H1 (cell line): ENCODE measurements around the gene THEM5. TPM values are rescaled to one million over a fixed set of nuclear protein-coding genes. Genes with fewer than 3 reads are reported as not detected.

Experiments used
- CTCF ChIA-PET: fragments of 300-600 bp; sonication (Branson Sonifier 250); formaldehyde crosslinking; loops from one replicate; lab custom pipeline; 2021; ENCODE audit not compliant: partially characterized antibody; lab: Charles Lee
- POLR2A ChIA-PET: fragments of 300-600 bp; sonication (Branson Sonifier 250); formaldehyde crosslinking; loops from one replicate; lab custom pipeline; 2021; ENCODE audit warnings: inconsistent platforms; ENCODE audit not compliant: partially characterized antibody; lab: Charles Lee
- DNase-seq, 2 experiments: peaks; one replicate each; pipeline versions ENCODE4 v3.0.0 to v3.0.0-alpha.2; 2010 to 2022; ENCODE audit warnings: low spot score in 2 of 2, low read depth in 1 of 2, mixed read lengths in 1 of 2
- FAIRE-seq: peaks from 2 replicates; lab custom pipeline; 2011; peaks lifted over from hg19 to GRCh38; lab: Jason Lieb, UNC
- H2AFZ ChIP-seq: 2 replicates; pipeline ENCODE4 v1.8.1; 2012; ENCODE audit warnings: low read length, inconsistent platforms
- H2AK5ac ChIP-seq: 2 replicates; pipeline ENCODE4 v1.6.1; 2013; ENCODE audit warnings: low read depth, low read length
- H2BK120ac ChIP-seq: replicated peaks from 2 replicates; pipeline ENCODE3; 2013; ENCODE audit warnings: low read depth, low read length, inconsistent platforms
- H2BK12ac ChIP-seq: 2 replicates; pipeline ENCODE4 v1.6.1; 2013; ENCODE audit warnings: low read depth, low read length
- H2BK15ac ChIP-seq: 2 replicates; pipeline ENCODE4 v1.6.1; 2013; ENCODE audit warnings: low read length
- H2BK20ac ChIP-seq: 2 replicates; pipeline ENCODE4 v1.6.1; 2013; ENCODE audit warnings: low read length
- H2BK5ac ChIP-seq: 2 replicates; pipeline ENCODE4 v1.6.1; 2013; ENCODE audit warnings: low read depth, low read length
- H3K14ac ChIP-seq: 2 replicates; pipeline ENCODE4 v1.6.1; 2013; ENCODE audit warnings: inconsistent platforms; ENCODE audit not compliant: insufficient read length
- H3K18ac ChIP-seq: 2 replicates; pipeline ENCODE4 v1.6.1; 2013; ENCODE audit warnings: low read length; ENCODE audit errors: extremely low read depth
- H3K23ac ChIP-seq: 2 replicates; pipeline ENCODE4 v1.6.1; 2013; ENCODE audit warnings: inconsistent platforms; ENCODE audit not compliant: insufficient read length
- H3K23me2 ChIP-seq: 2 replicates; pipeline ENCODE4 v1.6.1; 2013; ENCODE audit warnings: low read depth, low read length
- H3K27ac ChIP-seq: 2 replicates; pipeline ENCODE4 v1.6.1; 2011; ENCODE audit warnings: low read depth, low read length, inconsistent platforms
- H3K27me3 ChIP-seq, 4 experiments: replicated peaks in 1 of 4; 1 replicate in 1 of 4; 2 replicates in 3 of 4; pipeline versions ENCODE4 v1.6.1 to v1.8.1; 2011 to 2013; ENCODE audit warnings: low read length in 3 of 4, mild to moderate bottlenecking in 3 of 4, inconsistent platforms in 2 of 4, mixed read lengths in 2 of 4, moderate library complexity in 1 of 4; ENCODE audit not compliant: control insufficient read depth in 3 of 4, insufficient read depth in 3 of 4; ENCODE audit errors: extremely low read depth in 1 of 4
- H3K36me3 ChIP-seq, 4 experiments: 2 replicates each; pipeline versions ENCODE4 v1.6.1 to v1.8.1; 2011 to 2013; ENCODE audit warnings: mild to moderate bottlenecking in 4 of 4, low read length in 3 of 4, moderate library complexity in 2 of 4, control low read depth in 1 of 4, inconsistent platforms in 1 of 4; ENCODE audit not compliant: insufficient read depth in 4 of 4, control insufficient read depth in 2 of 4
- H3K4ac ChIP-seq: replicated peaks from 2 replicates; pipeline ENCODE3; 2013; ENCODE audit warnings: low read length, low read depth, mixed read lengths, inconsistent platforms; ENCODE audit not compliant: insufficient read length
- H3K4me1 ChIP-seq, 4 experiments: replicated peaks in 1 of 4; 1 replicate in 1 of 4; 2 replicates in 3 of 4; pipeline versions ENCODE4 v1.6.1 to v1.8.1; 2011 to 2013; ENCODE audit warnings: low read length in 3 of 4, inconsistent platforms in 2 of 4, mixed read lengths in 1 of 4; ENCODE audit not compliant: insufficient read depth in 4 of 4, control insufficient read depth in 3 of 4
- H3K4me2 ChIP-seq, 2 experiments: 2 replicates each; pipeline versions ENCODE4 v1.6.1 to v1.8.1; 2011 to 2013; ENCODE audit warnings: low read depth in 2 of 2, low read length in 2 of 2, control low read depth in 1 of 2, inconsistent platforms in 1 of 2, mild to moderate bottlenecking in 1 of 2; ENCODE audit not compliant: insufficient read depth in 1 of 2
- H3K4me3 ChIP-seq, 4 experiments: fragments of 200-600, 300-600 bp in 1 of 4; sonication (generic), shearing (Covaris generic), sonication (Bioruptor Twin) in 1 of 4; 2 replicates each; pipeline versions ENCODE4 v1.5.1 to v1.8.1; 2011 to 2016; ENCODE audit warnings: low read length in 4 of 4, low read depth in 3 of 4, control low read depth in 2 of 4, inconsistent platforms in 2 of 4, mild to moderate bottlenecking in 2 of 4, mixed read lengths in 1 of 4, moderate library complexity in 1 of 4; ENCODE audit not compliant: insufficient read depth in 2 of 4; ENCODE audit errors: extremely low read depth in 1 of 4
- H3K56ac ChIP-seq: replicated peaks from 2 replicates; pipeline ENCODE3; 2013; ENCODE audit warnings: low read depth, mild to moderate bottlenecking, mixed read lengths, low read length, inconsistent platforms; ENCODE audit not compliant: insufficient read length
- H3K79me1 ChIP-seq: 2 replicates; pipeline ENCODE4 v1.6.1; 2013; ENCODE audit warnings: low read depth, low read length, control low read depth
- H3K79me2 ChIP-seq, 2 experiments: 2 replicates each; pipeline versions ENCODE4 v1.6.1 to v1.8.1; 2012 to 2013; ENCODE audit warnings: low read length in 2 of 2, mild to moderate bottlenecking in 2 of 2, inconsistent platforms in 1 of 2; ENCODE audit not compliant: insufficient read depth in 2 of 2, control insufficient read depth in 1 of 2
- H3K9ac ChIP-seq, 4 experiments: replicated peaks in 1 of 4; 1 replicate in 1 of 4; 2 replicates in 3 of 4; pipeline versions ENCODE4 v1.6.1 to v1.8.1; 2011 to 2013; ENCODE audit warnings: low read depth in 3 of 4, low read length in 3 of 4, control low read depth in 2 of 4, mild to moderate bottlenecking in 2 of 4, moderate library complexity in 2 of 4, inconsistent platforms in 1 of 4; ENCODE audit errors: extremely low read depth in 1 of 4
- H3K9me3 ChIP-seq, 2 experiments: 2 replicates each; pipeline versions ENCODE4 v1.6.1 to v1.8.1; 2012 to 2013; ENCODE audit warnings: mild to moderate bottlenecking in 2 of 2, moderate library complexity in 2 of 2, control low read depth in 1 of 2, inconsistent platforms in 1 of 2, low read depth in 1 of 2, low read length in 1 of 2, mixed read lengths in 1 of 2; ENCODE audit not compliant: insufficient read depth in 2 of 2
- H4K20me1 ChIP-seq, 2 experiments: replicated peaks in 1 of 2; 2 replicates each; pipeline versions ENCODE3 to v1.8.1; 2011 to 2013; ENCODE audit warnings: inconsistent platforms in 2 of 2, low read length in 2 of 2, mild to moderate bottlenecking in 1 of 2; ENCODE audit not compliant: insufficient read depth in 2 of 2, control insufficient read depth in 1 of 2
- H4K5ac ChIP-seq: 2 replicates; pipeline ENCODE4 v1.6.1; 2013; ENCODE audit warnings: low read length, low read depth, mixed read lengths, inconsistent platforms; ENCODE audit not compliant: insufficient read length
- H4K8ac ChIP-seq: 2 replicates; pipeline ENCODE4 v1.8.0; 2013; ENCODE audit warnings: mild to moderate bottlenecking, moderate library complexity, low read length, inconsistent platforms; ENCODE audit not compliant: insufficient read depth; ENCODE audit errors: extremely low read depth
- H4K91ac ChIP-seq: replicated peaks from 2 replicates; pipeline ENCODE3; 2013; ENCODE audit warnings: low read length, mixed read lengths, inconsistent platforms; ENCODE audit not compliant: insufficient read length
- ATF2 ChIP-seq: IDR thresholded peaks from 2 replicates; pipeline ENCODE4 v1.6.1; 2012; ENCODE audit warnings: low read length, inconsistent platforms
- ATF3 ChIP-seq: IDR thresholded peaks from 2 replicates; pipeline ENCODE4 v1.6.1; 2011; ENCODE audit warnings: low read depth, mild to moderate bottlenecking, low read length; ENCODE audit not compliant: insufficient read depth
- HDAC2 ChIP-seq, 2 experiments: fragments of 300-600 bp in 1 of 2; sonication (generic) in 1 of 2; IDR thresholded peaks; 2 replicates each; pipeline ENCODE4 v1.6.1; 2011 to 2012; ENCODE audit warnings: low read depth in 2 of 2, low read length in 2 of 2, mild to moderate bottlenecking in 2 of 2, moderate library complexity in 2 of 2, borderline replicate concordance in 1 of 2, inconsistent platforms in 1 of 2
- KDM5A ChIP-seq: fragments of 200-600 bp; IDR thresholded peaks from 2 replicates; pipeline ENCODE4 v1.7.1; 2012; ENCODE audit warnings: mild to moderate bottlenecking, low read length, inconsistent platforms, mixed read lengths
- MAFK ChIP-seq: IDR thresholded peaks from 2 replicates; pipeline ENCODE4 v1.6.1; 2012; ENCODE audit warnings: low read depth, mild to moderate bottlenecking, improper control_type of control experiment, low read length
- NRF1 ChIP-seq: IDR thresholded peaks from 2 replicates; pipeline ENCODE4 v1.6.1; 2011; ENCODE audit warnings: mild to moderate bottlenecking, low read depth, low read length, improper control_type of control experiment
- RXRA ChIP-seq: IDR thresholded peaks from 2 replicates; pipeline ENCODE4 v1.6.1; 2011; ENCODE audit warnings: low read depth, mild to moderate bottlenecking, low read length, moderate library complexity; ENCODE audit not compliant: insufficient read depth
- SP2 ChIP-seq: IDR thresholded peaks from 2 replicates; pipeline ENCODE4 v1.6.1; 2012; ENCODE audit warnings: mild to moderate bottlenecking, low read length, inconsistent platforms
- SRF ChIP-seq: IDR thresholded peaks from 2 replicates; pipeline ENCODE4 v1.6.1; 2011; ENCODE audit warnings: mild to moderate bottlenecking, low read depth, low read length, moderate library complexity
- WGBS, 2 experiments: shearing (Covaris generic) in 1 of 2; methylation state at CpG; one replicate each; pipeline versions ENCODE4 v1.1.6 to v1.1.7; 2013 to 2015; ENCODE audit warnings: low lambda C conversion rate in 2 of 2, mixed read lengths in 2 of 2, inconsistent platforms in 1 of 2, low coverage in 1 of 2, missing lambda C conversion rate in 1 of 2; ENCODE audit not compliant: insufficient replicate concordance in 2 of 2, insufficient coverage in 1 of 2, insufficient read length in 1 of 2; ENCODE audit errors: extremely low coverage in 1 of 2, missing lambda C conversion rate in 1 of 2; 5-methylcytosine and 5-hydroxymethylcytosine counted together
- polyA plus RNA-seq, 7 experiments: library from polyadenylated mRNA; depleted of rRNA in 3 of 7; stranded (reverse) in 5 of 7; unstranded in 2 of 7; fragments of >200 nt in 5 of 7; fragments of 200-250 nt in 2 of 7; gene quantifications; 1 replicate in 5 of 7; 2 replicates in 1 of 7; 4 replicates in 1 of 7; pipeline versions ENCODE4 v1.2.1 to v1.2.3, GENCODE V29; 2011 to 2013; ENCODE audit warnings: missing spikeins in 2 of 7, mixed read lengths in 2 of 7
- total RNA-seq: library from RNA; stranded (reverse); fragmentation: NEBNext Ultra II Directional; extraction: Animal tissue kit (Norgen Biotek cat#: 25700); gene quantifications from 2 replicates; pipeline ENCODE4 v1.2.1, GENCODE V29; 2021

THEM5 gene
- total and polyA plus RNA-seq, 2 of the 8 experiments (the other 6 are each of a cell fraction or from before 2014, with no cell fraction given): not detected

GRCh38 chr1:151829352-151830046 is 24.0 kb downstream of the THEM5 start:
- H4K91ac ChIP-seq: no peak overlapping the region
- ChIA-PET POLR2A (interaction anchor here (0.7 to 1.3 kb wide), 3 partner anchors 10 to 22 kb away, joined by 3 to 9 read pairs (median 4); partner anchors contain the start of gene C2CD4D), CTCF (interaction anchor here (0.6 to 1.4 kb wide), 6 partner anchors 12 to 95 kb away, joined by 3 to 7 read pairs (median 4); no protein-coding TSS in a partner anchor)
- peaks cover 5% of the 10 kb centered on the region; the same call in 1 of the 2 replicates for H3K23me2 ChIP-seq
- H3K4me2 ChIP-seq: peak overlapping the region; percentile 59 to 64
- peak overlapping the region; percentile 97; the same call in 1 of the 2 replicates for H2BK20ac ChIP-seq
- H3K18ac ChIP-seq: peak overlapping the region; percentile 64
- no peak overlapping the region for H4K5ac ChIP-seq
- H4K8ac ChIP-seq: no peak overlapping the region; the same call in 1 of the 2 replicates
- no peaks in the 10 kb centered on the region for H3K36me3 ChIP-seq
- H2BK15ac ChIP-seq: peak overlapping the region; percentile 88; the same call in 1 of the 2 replicates
- no peak overlapping the region for H3K27ac ChIP-seq
- H3K23ac ChIP-seq: no peak overlapping the region
- peak overlapping the region; percentile 98; the same call in 1 of the 2 replicates for H2BK12ac ChIP-seq
- H2BK120ac ChIP-seq: no peak overlapping the region
- no peaks in the 10 kb centered on the region for H3K79me1 ChIP-seq
- H2AK5ac ChIP-seq: peak overlapping the region; percentile 56; the same call in 1 of the 2 replicates
- no peaks in the 10 kb centered on the region for H3K9me3 ChIP-seq
- no peak for DNase-seq
- H3K4me3 ChIP-seq: peak overlapping the region in 3 of 4 experiments; percentile 11 to 33 (median 14); a peak in 5 of 8 replicates
- no peak overlapping the region for H2AFZ ChIP-seq
- H3K4me1 ChIP-seq: peaks cover 14 to 40% (median 29%) of the 10 kb centered on the region in 4 experiments
- H3K79me2 ChIP-seq: no peaks in the 10 kb centered on the region
- H3K56ac ChIP-seq: no peak overlapping the region
- H3K14ac ChIP-seq: no peak overlapping the region
- peak overlapping the region in 1 of 4 experiments; percentile 16; a peak in 1 of 7 replicates for H3K9ac ChIP-seq
- no peak overlapping the region for H3K4ac ChIP-seq
- H3K27me3 ChIP-seq: no peaks in the 10 kb centered on the region; a peak in 1 of 7 replicates
- no peak for FAIRE-seq
- H2BK5ac ChIP-seq: peak overlapping the region; percentile 80; the same call in 1 of the 2 replicates
- WGBS, 2 experiments: 41% methylated on average over 4 of the region's 4 CpGs; no CpG with 5 or more reads in 1 of the 2 experiments
- no peaks in the 10 kb centered on the region for H4K20me1 ChIP-seq
- TF ChIP-seq RXRA: no peak
- TF ChIP-seq SP2: no peak
- TF ChIP-seq SRF: no peak
- no peak for TF ChIP-seq MAFK
- no peak for TF ChIP-seq ATF2
- no peak for TF ChIP-seq KDM5A
- no peak for TF ChIP-seq ATF3
- TF ChIP-seq HDAC2 (IDR thresholded peaks at IDR 0.05; ENCODE audit: borderline replicate concordance in 1 of 2, low read depth in 2 of 2, low read length in 2 of 2): no peak
- no peak for TF ChIP-seq NRF1
